Endodermal cell (in vitro differentiated cells): ENCODE data around the gene GRK1. TPM values are rescaled to one million over a fixed set of nuclear protein-coding genes. Genes with fewer than 3 reads are reported as not detected.
"Not testable (repeated sequence)": the region's sequence is repeated elsewhere in the genome, so short reads cannot be mapped to it uniquely, and the experiment has no call there.

Source experiments
- DNase-seq: peaks from one replicate; pipeline ENCODE4 v3.0.0-alpha.2; 2017
- H3K27ac ChIP-seq: 2 replicates; pipeline ENCODE4 v1.5.1; 2013; ENCODE audit warnings: mild to moderate bottlenecking, low read depth, low read length, moderate library complexity
- H3K27me3 ChIP-seq: 2 replicates; pipeline ENCODE4 v1.6.1; 2013; ENCODE audit warnings: mild to moderate bottlenecking, low read length, moderate library complexity; ENCODE audit not compliant: insufficient read depth, control insufficient read depth, poor library complexity, severe bottlenecking
- H3K36me3 ChIP-seq: 2 replicates; pipeline ENCODE4 v1.7.0; 2013; ENCODE audit warnings: mild to moderate bottlenecking, low read length, moderate library complexity; ENCODE audit not compliant: control insufficient read depth, insufficient read depth
- H3K4me1 ChIP-seq: one replicate; pipeline ENCODE4 v1.7.0; 2013; ENCODE audit warnings: low read length; ENCODE audit not compliant: control insufficient read depth, insufficient read depth
- H3K4me3 ChIP-seq: 2 replicates; pipeline ENCODE4 v1.5.1; 2013; ENCODE audit warnings: mild to moderate bottlenecking, low read length, moderate library complexity
- H3K9ac ChIP-seq: 2 replicates; pipeline ENCODE4 v1.6.1; 2013; ENCODE audit warnings: mild to moderate bottlenecking, low read length, moderate library complexity; ENCODE audit not compliant: poor library complexity, severe bottlenecking; ENCODE audit errors: extremely low read depth
- H3K9me3 ChIP-seq: 2 replicates; pipeline ENCODE4 v1.6.1; 2013; ENCODE audit warnings: mild to moderate bottlenecking, low read length, moderate library complexity; ENCODE audit not compliant: control insufficient read depth
- H3K27ac Mint-ChIP-seq: 2 replicates; pipeline ENCODE4 v1.8.0; 2020; ENCODE audit warnings: mixed read lengths
- H3K27me3 Mint-ChIP-seq: 2 replicates; pipeline ENCODE4 v1.8.0; 2021; ENCODE audit warnings: mild to moderate bottlenecking, mixed read lengths; ENCODE audit not compliant: insufficient read depth
- H3K36me3 Mint-ChIP-seq: 2 replicates; pipeline ENCODE4 v1.8.0; 2020; ENCODE audit warnings: low read depth, mixed read lengths
- H3K4me1 Mint-ChIP-seq: 2 replicates; pipeline ENCODE4 v1.8.0; 2020; ENCODE audit warnings: mixed read lengths
- H3K4me3 Mint-ChIP-seq: 2 replicates; pipeline ENCODE4 v1.8.0; 2020; ENCODE audit warnings: mild to moderate bottlenecking, moderate library complexity, mixed read lengths
- H3K9me3 Mint-ChIP-seq: 2 replicates; pipeline ENCODE4 v1.8.0; 2020; ENCODE audit warnings: mild to moderate bottlenecking, mixed read lengths
- WGBS, 2 experiments: methylation state at CpG; one replicate each; pipeline versions ENCODE4 v1.1.5 to v1.1.7; 2013; ENCODE audit warnings: missing lambda C conversion rate in 2 of 2, mixed read lengths in 1 of 2; ENCODE audit not compliant: insufficient coverage in 1 of 2, insufficient read length in 1 of 2; 5-methylcytosine and 5-hydroxymethylcytosine counted together
- total RNA-seq, 2 donors: library from RNA; stranded (reverse); fragmentation: NEBNext Ultra II Directional in 1 of 2; extraction: Animal tissue kit (Norgen Biotek cat#: 25700) in 1 of 2; gene quantifications; 2 replicates in 1 of 2; 3 replicates in 1 of 2; pipeline ENCODE4 v1.2.1, GENCODE V29; 2021
- TF ChIP-seq, protein P1 (sequence below): fragments of 200-600 bp; sonication (generic); conservative IDR thresholded peaks from 2 replicates; pipeline ENCODE4 v1.5.0; 2021; ENCODE audit warnings: antibody characterized with exemption, mild to moderate bottlenecking

Gene GRK1
- total RNA-seq, 2 donors from 2014 or later: 1.7 to 2.5 TPM

DNA sequence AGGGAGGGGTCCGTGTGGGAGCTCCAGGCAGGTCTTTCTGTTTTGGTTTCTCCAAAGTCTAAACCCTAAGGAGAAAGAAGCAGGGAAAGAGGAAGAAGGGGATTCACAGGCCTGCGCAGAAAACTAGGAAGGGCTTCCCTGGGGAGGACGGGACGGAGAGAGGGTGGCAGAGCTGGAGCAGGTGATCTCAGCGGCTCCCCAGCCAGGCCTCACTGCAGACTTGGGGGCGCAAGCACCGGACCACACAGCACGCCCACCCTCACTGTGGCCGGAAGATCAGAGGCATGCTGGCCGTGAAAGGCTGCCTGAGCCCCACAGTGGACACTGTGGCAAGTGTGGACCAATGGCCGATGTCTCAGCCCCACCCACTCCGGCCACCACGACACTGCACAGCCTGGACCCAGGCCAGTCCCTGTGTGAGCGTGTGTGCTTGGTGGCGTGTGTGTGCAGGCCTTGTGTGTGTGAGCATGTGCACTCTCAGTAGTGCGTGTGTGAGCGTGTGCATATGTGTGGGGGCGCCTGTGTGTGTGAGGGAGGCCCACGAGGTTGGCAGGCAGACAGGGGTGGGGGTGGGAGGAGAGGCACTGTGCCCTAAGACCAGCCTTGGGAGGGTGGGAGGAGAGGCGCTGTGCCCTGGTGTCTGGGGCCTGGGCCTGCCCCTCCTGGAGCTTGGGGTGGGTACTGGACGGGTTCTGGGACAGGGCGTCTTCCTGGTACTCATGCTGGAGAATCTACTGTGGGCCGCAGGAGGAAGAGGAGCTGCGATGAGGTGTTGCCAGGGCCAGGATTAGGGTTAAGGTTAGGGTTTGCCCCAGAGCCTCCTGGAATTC lies 76.6 kb downstream of the GRK1 start:
- H3K9ac ChIP-seq: no peak overlapping the region
- no peaks in the 10 kb centered on the region for H3K36me3 ChIP-seq
- Mint-ChIP-seq H3K4me3 (no peak overlapping the region), H3K36me3 (no peaks in the 10 kb centered on the region), H3K27ac (no peak overlapping the region), H3K9me3 (no peaks in the 10 kb centered on the region), H3K27me3 (peaks cover 2% of the 10 kb centered on the region), H3K4me1 (no peaks in the 10 kb centered on the region)
- no peaks in the 10 kb centered on the region for H3K9me3 ChIP-seq
- DNase-seq: no peak
- no peak overlapping the region for H3K4me3 ChIP-seq
- WGBS, 2 experiments: 94 to 95% methylated on average over 9 to 24 of the region's 24 CpGs
- no peaks in the 10 kb centered on the region for H3K4me1 ChIP-seq
- TF ChIP-seq, protein P1, sequence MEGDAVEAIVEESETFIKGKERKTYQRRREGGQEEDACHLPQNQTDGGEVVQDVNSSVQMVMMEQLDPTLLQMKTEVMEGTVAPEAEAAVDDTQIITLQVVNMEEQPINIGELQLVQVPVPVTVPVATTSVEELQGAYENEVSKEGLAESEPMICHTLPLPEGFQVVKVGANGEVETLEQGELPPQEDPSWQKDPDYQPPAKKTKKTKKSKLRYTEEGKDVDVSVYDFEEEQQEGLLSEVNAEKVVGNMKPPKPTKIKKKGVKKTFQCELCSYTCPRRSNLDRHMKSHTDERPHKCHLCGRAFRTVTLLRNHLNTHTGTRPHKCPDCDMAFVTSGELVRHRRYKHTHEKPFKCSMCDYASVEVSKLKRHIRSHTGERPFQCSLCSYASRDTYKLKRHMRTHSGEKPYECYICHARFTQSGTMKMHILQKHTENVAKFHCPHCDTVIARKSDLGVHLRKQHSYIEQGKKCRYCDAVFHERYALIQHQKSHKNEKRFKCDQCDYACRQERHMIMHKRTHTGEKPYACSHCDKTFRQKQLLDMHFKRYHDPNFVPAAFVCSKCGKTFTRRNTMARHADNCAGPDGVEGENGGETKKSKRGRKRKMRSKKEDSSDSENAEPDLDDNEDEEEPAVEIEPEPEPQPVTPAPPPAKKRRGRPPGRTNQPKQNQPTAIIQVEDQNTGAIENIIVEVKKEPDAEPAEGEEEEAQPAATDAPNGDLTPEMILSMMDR: no peak
- no peak overlapping the region for H3K27ac ChIP-seq
- H3K27me3 ChIP-seq: no peaks in the 10 kb centered on the region

DNA sequence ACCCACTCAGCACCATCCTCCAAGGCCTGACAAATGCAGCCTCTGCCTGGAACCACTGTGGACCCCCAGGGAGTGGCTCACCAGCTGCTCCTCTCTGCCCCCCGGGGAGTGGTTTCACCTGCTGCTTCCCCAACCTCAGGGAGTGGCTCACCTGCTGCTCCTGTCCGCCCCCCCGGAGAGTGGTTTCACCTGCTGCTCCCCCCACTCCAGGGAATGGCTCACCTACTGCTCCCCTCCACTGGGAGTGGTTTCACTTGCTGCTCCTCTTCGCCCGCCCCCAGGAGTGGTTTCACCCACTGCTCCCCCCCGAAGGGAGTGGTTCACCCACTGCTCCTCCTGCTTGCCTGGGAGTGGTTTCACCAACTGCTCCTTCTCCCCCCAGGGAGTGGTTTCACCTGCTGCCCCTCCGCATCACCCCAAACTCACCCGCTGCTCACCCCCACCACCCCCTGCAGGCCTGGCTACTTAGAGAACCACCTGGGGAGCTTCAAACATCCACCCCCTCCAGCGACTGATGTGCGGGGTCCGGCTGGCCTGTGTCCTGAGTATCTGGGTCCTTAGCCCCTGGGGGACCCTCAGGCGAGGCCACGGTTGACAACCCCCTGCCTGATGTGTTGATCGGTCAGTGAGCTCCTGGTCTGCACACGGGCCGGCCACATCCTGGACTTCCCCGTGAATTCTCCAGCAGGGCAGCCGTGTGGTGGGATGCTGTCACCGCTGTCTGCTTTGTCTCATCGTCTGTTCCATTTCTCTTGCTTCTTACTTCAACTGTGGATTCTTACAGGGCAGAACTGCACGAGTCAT lies 77.4 kb downstream of the GRK1 start:
- Histone ChIP-seq H3K27ac (no peak overlapping the region), H3K27me3 (no peaks in the 10 kb centered on the region), H3K36me3 (no peaks in the 10 kb centered on the region), H3K4me1 (no peaks in the 10 kb centered on the region), H3K9ac (no peak overlapping the region), H3K4me3 (no peak overlapping the region), H3K9me3 (no peaks in the 10 kb centered on the region)
- TF ChIP-seq, protein P1: no peak
- Mint-ChIP-seq H3K9me3 (no peaks in the 10 kb centered on the region), H3K4me1 (no peaks in the 10 kb centered on the region), H3K36me3 (no peaks in the 10 kb centered on the region), H3K4me3 (no peak overlapping the region), H3K27ac (no peak overlapping the region), H3K27me3 (peaks cover 2% of the 10 kb centered on the region)
- 95% methylated on average over 10 to 21 of the region's 21 CpGs for WGBS, 2 experiments
- no peak for DNase-seq

DNA sequence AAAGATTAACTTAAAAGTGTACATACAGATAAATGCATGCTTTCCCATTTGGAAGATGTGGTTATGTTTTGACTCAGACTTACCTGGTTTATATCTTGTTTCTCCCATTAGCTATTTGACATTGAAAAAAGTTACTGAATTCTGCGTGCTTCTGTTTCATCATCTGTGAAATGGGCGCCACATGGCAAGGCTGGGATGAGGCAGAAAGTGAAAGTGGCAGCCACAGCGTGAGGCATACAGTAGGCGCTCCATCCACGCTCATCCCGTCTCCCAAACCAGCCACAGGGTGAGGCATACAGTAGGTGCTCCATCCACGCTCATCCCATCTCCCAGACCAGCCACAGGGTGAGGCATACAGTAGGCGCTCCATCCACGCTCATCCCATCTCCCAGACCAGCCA lies 78.0 kb downstream of the GRK1 start:
- DNase-seq: no peak
- Mint-ChIP-seq H3K27ac (no peak overlapping the region), H3K27me3 (peaks cover 2% of the 10 kb centered on the region), H3K4me1 (no peaks in the 10 kb centered on the region), H3K4me3 (no peak overlapping the region), H3K9me3 (no peaks in the 10 kb centered on the region), H3K36me3 (no peaks in the 10 kb centered on the region)
- Histone ChIP-seq H3K9me3 (no peaks in the 10 kb centered on the region), H3K4me3 (no peak overlapping the region), H3K36me3 (no peaks in the 10 kb centered on the region), H3K27ac (no peak overlapping the region), H3K9ac (no peak overlapping the region), H3K4me1 (no peaks in the 10 kb centered on the region), H3K27me3 (no peaks in the 10 kb centered on the region)
- TF ChIP-seq, protein P1: no peak
- WGBS, 2 experiments: 97 to 100% methylated on average over 2 to 7 of the region's 9 CpGs

DNA sequence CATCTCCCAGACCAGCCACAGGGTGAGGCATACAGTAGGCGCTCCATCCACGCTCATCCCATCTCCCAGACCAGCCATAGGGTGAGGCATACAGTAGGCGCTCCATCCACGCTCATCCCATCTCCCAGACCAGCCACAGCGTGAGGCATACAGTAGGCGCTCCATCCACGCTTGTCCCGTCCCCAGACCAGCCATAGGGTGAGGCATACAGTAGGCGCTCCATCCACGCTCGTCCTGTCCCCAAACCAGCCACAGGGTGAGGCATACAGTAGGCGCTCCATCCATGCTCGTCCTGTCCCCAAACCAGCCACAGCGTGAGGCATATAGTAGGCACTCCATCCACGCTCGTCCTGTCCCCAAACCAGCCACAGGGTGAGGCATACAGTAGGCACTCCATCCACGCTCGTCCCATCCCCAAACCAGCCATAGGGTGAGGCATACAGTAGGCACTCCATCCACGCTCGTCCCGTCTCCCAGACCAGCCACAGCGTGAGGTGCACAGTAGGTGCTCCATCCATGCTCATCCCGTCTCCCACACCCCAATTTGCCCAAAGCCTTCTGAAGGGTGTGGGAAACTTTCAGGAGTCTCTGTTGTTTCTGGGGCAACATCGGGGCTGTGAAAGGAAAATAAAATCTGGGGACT lies 78.6 kb downstream of the GRK1 start:
- H3K27ac ChIP-seq, H3K4me1 Mint-ChIP-seq, H3K4me3 ChIP-seq, DNase-seq, H3K4me3 Mint-ChIP-seq, H3K9me3 Mint-ChIP-seq, H3K27me3 ChIP-seq, H3K36me3 ChIP-seq, H3K4me1 ChIP-seq, H3K36me3 Mint-ChIP-seq, H3K27ac Mint-ChIP-seq, H3K9ac ChIP-seq, H3K9me3 ChIP-seq, H3K27me3 Mint-ChIP-seq: not testable (repeated sequence)
- 91 to 92% methylated on average over 20 to 24 of the region's 24 CpGs for WGBS, 2 experiments
